Stomach (tissue), 9 donors: Measurements from ENCODE around the gene DUSP16. TPM values are rescaled to one million over a fixed set of nuclear protein-coding genes. Genes with fewer than 3 reads are reported as not detected.
"Not testable (repeated sequence)": the region's sequence is repeated elsewhere in the genome, so short reads cannot be mapped to it uniquely, and the experiment has no call there.

Source experiments
- DNase-seq, 2 donors: peaks; one replicate each; pipeline versions ENCODE4 v3.0.0 to v3.0.0-alpha.2; 2013 to 2019
- H3K27ac ChIP-seq, 5 donors: fragments of 200-600 bp in 4 of 5; sonication (generic) in 4 of 5; one replicate each; pipeline ENCODE4 v1.5.1; 2013 to 2019; ENCODE audit warnings: mild to moderate bottlenecking in 1 of 5, moderate library complexity in 1 of 5
- H3K27me3 ChIP-seq, 3 donors: fragments of 200-600 bp; sonication (generic); one replicate each; pipeline ENCODE4 v1.5.1; 2017 to 2019; ENCODE audit warnings: mixed run types in 1 of 3
- H3K36me3 ChIP-seq, 4 donors: fragments of 200-600 bp; sonication (generic); 1 replicate in 3 of 4; 2 replicates in 1 of 4; pipeline ENCODE4 v1.5.1; 2016 to 2019
- H3K4me1 ChIP-seq, 4 donors: fragments of 200-600 bp; sonication (generic); one replicate each; pipeline ENCODE4 v1.5.1; 2016 to 2019
- H3K4me3 ChIP-seq, 4 donors: fragments of 200-600 bp; sonication (generic) in 3 of 4; one replicate each; pipeline ENCODE4 v1.5.1; 2016 to 2019; ENCODE audit warnings: mild to moderate bottlenecking in 1 of 4
- H3K9me3 ChIP-seq, 4 donors: fragments of 200-600 bp; sonication (generic); one replicate each; pipeline ENCODE4 v1.5.1; 2016 to 2019
- CTCF ChIP-seq, 7 experiments: fragments of 450-650 bp in 4 of 7; fragments of 200-600 bp in 3 of 7; sonication (generic) in 3 of 7; IDR thresholded peaks; one replicate each; pipeline ENCODE4 v1.5.1; 2016 to 2019; ENCODE audit warnings: antibody characterized with exemption in 7 of 7, control low read depth in 2 of 7, mild to moderate bottlenecking in 1 of 7
- EP300 ChIP-seq: sonication (generic); formaldehyde crosslinking; IDR thresholded peaks from one replicate; pipeline ENCODE4 v1.6.1; 2017; ENCODE audit warnings: antibody characterized with exemption
- POLR2A ChIP-seq, 4 donors: fragments of 450-650 bp; IDR thresholded peaks; one replicate each; pipeline ENCODE4 v1.6.1; 2016; ENCODE audit warnings: antibody characterized with exemption in 4 of 4, control low read depth in 2 of 4, mild to moderate bottlenecking in 1 of 4, moderate library complexity in 1 of 4
- POLR2AphosphoS5 ChIP-seq, 3 donors: sonication (generic); formaldehyde crosslinking; IDR thresholded peaks; one replicate each; pipeline ENCODE4 v1.6.1; 2016; ENCODE audit warnings: antibody characterized with exemption in 3 of 3
- WGBS, 5 donors: extraction: QIAGEN DNeasy Blood & Tissue Kit in 3 of 5; methylation state at CpG; one replicate each; pipeline versions ENCODE4 v1.1.5 to v1.1.7; 2013 to 2018; 5-methylcytosine and 5-hydroxymethylcytosine counted together
- intact Hi-C: fragments of 100-400 bp; cut with DNase I; formaldehyde crosslinking; loops from one replicate; pipeline ENCODE4 v1.15.1; 2023; ENCODE audit warnings: low total_unique reads
- polyA plus RNA-seq, 3 donors: library from polyadenylated mRNA; stranded (reverse); fragments of 200-250 nt; gene quantifications; one replicate each; pipeline ENCODE4 v1.2.3, GENCODE V29; 2013
- total RNA-seq, 5 donors: library from RNA; depleted of rRNA; stranded (reverse); fragments of >200 nt; gene quantifications; one replicate each; pipeline versions ENCODE4 v1.1.0 to v1.2.3, GENCODE V29; 2014 to 2016
- donor health status: healthy with polysubstance abuse.
- donor health status: Bipolar disorder and iron deficiency.
- donor health status: healthy.

DUSP16 gene
- total and polyA plus RNA-seq, 8 donors: 4.9 to 34.8 (median 22.6) TPM

GRCh38 chr12:12506496-12506890 is 56.2 kb downstream of the DUSP16 start:
- H3K27ac ChIP-seq: peak overlapping the region in 4 of 5 donors; percentile 42 to 75 (median 72)
- H3K9me3 ChIP-seq: no peaks in the 10 kb centered on the region
- intact Hi-C loops: no loop called here
- TF ChIP-seq POLR2A (IDR thresholded peaks at IDR 0.05) (no peak), CTCF (IDR thresholded peaks at IDR 0.05) (no peak), POLR2AphosphoS5 (IDR thresholded peaks at IDR 0.05) (no peak), EP300 (no peak)
- 64 to 74% (median 69%) methylated on average over 3 of the region's 3 CpGs for WGBS, 5 donors
- H3K4me3 ChIP-seq: no peak overlapping the region
- no peaks in the 10 kb centered on the region for H3K27me3 ChIP-seq
- no peaks in the 10 kb centered on the region for H3K36me3 ChIP-seq
- peak in 1 of 2 donors; percentile 72 for DNase-seq
- peaks cover 13 to 72% (median 37%) of the 10 kb centered on the region in 4 donors for H3K4me1 ChIP-seq

DNA sequence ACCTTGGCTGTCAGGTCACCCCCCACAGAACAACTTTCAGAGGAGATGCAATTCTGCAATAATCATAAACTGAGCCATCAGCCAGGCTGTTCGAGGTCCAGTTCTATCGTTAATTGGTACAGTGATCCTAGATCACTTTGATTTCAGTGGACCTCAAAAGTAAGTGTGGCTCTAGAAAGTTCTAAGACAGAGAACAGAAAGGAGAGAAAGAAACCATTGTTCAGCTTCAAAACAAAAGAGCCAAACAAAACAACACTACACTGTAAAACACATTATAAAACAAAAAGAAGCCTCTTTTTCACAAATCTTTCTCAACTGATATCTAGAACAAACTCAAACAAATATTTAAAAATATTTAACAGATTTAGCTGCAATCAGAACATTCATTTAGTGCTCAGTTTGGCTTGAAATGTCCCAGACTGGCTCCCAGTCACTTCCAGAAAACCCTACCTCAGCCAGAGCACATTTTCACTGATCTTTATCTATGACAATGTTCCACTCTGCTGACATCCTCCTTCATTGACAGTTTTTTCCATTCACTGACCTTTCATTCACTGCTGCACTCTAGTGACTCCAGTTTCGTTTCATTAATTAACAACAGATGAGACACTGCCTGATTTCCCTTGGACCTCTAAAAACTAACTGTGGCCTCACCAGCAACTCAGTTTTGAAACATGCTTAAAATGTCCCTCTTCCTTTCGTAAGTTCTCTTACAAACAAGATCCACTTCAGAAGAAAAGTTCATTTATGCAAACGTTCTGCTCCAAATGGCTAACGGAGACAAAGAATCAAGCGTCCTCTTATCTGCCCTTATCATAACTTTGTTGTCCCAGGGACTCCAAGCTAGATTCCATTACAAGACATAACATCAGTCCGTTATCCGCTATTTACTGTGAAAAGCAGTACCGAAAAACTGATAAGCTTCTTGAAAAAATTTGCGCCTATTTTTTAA is 56.8 kb downstream of the DUSP16 start:
- intact Hi-C loops: no loop called here

DNA sequence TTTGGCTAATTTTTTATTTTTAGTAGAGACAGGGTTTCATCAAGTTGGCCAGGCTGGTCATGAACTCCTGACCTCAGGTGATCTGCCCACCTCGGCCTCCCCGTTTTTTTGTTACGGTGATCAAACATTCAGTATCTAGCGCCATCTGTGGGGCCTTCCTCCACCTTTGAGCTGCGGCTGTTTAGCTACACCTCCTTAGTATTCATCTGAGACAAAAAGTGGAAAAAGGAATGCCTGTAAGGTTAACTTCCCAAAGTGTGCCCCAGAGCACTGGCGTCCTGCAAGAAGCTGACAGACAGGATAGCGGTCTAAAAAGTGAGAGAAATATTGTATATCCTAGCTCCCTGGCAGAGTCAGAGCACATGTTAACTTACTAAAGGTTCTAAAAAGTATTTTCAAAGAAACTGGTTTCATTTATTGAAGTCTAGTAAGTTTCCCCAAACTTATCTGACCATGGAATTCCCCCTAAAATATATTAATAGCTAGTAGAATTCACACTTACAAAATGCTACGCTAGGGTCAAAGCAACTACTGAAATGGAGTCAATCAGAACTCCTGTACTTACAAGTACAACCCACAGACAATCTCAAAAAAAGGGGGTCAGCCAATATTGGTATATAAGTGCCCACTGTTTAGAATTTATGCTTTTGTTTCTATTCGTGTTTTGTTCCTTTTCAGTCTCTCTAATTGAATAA is 59.1 kb downstream of the DUSP16 start:
- Histone ChIP-seq H3K4me1 (peaks cover 19 to 88% (median 45%) of the 10 kb centered on the region in 4 donors), H3K9me3 (no peaks in the 10 kb centered on the region), H3K27ac (no peak overlapping the region), H3K36me3 (peaks cover 0 to 12% (median 4%) of the 10 kb centered on the region in 4 donors), H3K4me3 (no peak overlapping the region), H3K27me3 (no peaks in the 10 kb centered on the region)
- intact Hi-C loops: no loop called here
- DNase-seq: no peak
- WGBS, 5 donors: 74 to 87% (median 82%) methylated on average over 9 of the region's 9 CpGs
- TF ChIP-seq POLR2A (IDR thresholded peaks at IDR 0.05): no peak
- TF ChIP-seq EP300: no peak
- no peak for TF ChIP-seq CTCF (IDR thresholded peaks at IDR 0.05)
- no peak for TF ChIP-seq POLR2AphosphoS5 (IDR thresholded peaks at IDR 0.05)

More for the DNA sequence above, 56.8 kb downstream of the DUSP16 start:
- DNase-seq: peak in 1 of 2 donors; percentile 68
- peaks cover 19 to 78% (median 40%) of the 10 kb centered on the region in 4 donors for H3K4me1 ChIP-seq
- 27 to 39% (median 31%) methylated on average over 11 of the region's 11 CpGs for WGBS, 5 donors
- no peaks in the 10 kb centered on the region for H3K36me3 ChIP-seq
- H3K4me3 ChIP-seq: no peak overlapping the region
- peak overlapping the region; percentile 20 to 75 (median 71) for H3K27ac ChIP-seq
- H3K27me3 ChIP-seq: no peaks in the 10 kb centered on the region
- peak in 1 of 3 donors; percentile 54 for TF ChIP-seq POLR2AphosphoS5 (IDR thresholded peaks at IDR 0.05)
- no peak for TF ChIP-seq CTCF (IDR thresholded peaks at IDR 0.05)
- H3K9me3 ChIP-seq: no peaks in the 10 kb centered on the region

- Histone ChIP-seq H3K9me3 (no peaks in the 10 kb centered on the region), H3K4me1 (peaks cover 19 to 84% (median 44%) of the 10 kb centered on the region in 4 donors), H3K27me3 (no peaks in the 10 kb centered on the region), H3K4me3 (no peak overlapping the region), H3K27ac (no peak overlapping the region), H3K36me3 (peaks cover 0 to 12% (median 4%) of the 10 kb centered on the region in 4 donors)
- DNase-seq: no peak
- intact Hi-C loops: no loop called here
- TF ChIP-seq CTCF (IDR thresholded peaks at IDR 0.05) (no peak), POLR2A (IDR thresholded peaks at IDR 0.05) (no peak), POLR2AphosphoS5 (IDR thresholded peaks at IDR 0.05) (no peak), EP300 (no peak)
- WGBS, 5 donors: 86 to 96% (median 91%) methylated on average over 5 of the region's 5 CpGs
These were observed 59.9 kb downstream of the DUSP16 start for GRCh38 chr12:12502815-12503151.

DNA sequence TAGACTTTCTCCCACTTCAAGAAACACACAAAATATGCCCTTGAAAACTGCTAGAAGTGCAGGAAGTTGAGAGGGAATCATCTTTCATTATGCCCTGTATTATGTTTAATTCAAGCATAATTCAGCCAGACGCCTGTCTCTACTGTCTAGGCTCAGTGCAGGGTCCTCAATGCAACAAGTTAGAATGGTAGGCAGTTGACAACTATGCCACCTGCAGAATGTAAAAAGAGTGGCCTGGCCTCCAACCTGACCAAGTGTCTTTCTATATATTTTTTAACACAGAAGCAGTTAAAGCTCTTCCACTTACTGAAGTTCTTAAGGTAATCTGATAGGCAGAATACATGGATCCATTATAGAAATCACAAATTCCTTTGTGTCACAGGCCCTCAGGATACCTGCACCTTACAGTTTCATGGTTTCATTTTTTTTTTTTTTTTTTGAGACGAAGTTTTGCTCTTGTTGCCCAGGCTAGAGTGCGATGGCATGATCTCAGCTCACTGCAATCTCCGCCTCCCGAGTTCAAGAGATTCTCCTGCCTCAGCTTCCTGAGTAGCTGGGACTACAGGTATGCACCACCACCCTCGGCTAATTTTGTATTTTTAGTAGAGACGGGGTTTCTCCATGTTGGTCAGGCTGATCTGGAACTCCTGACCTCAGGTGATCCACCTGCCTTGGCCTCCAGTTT is 60.4 kb downstream of the DUSP16 start:
- DNase-seq, H3K4me3 ChIP-seq, H3K9me3 ChIP-seq, H3K27me3 ChIP-seq, intact Hi-C loops: not testable (repeated sequence)
- Histone ChIP-seq H3K36me3 (peaks cover 0 to 13% (median 6%) of the 10 kb centered on the region in 4 donors), H3K4me1 (peaks cover 16 to 79% (median 41%) of the 10 kb centered on the region in 4 donors), H3K27ac (peak overlapping the region in 2 of 5 donors; percentile 27 to 38)
- 88 to 97% (median 91%) methylated on average over 7 of the region's 7 CpGs for WGBS, 5 donors
